Measurements from ENCODE around the gene APCS.

APCS gene

GRCh38 chr1:159598196-159598595, 10.6 kb downstream of the APCS start:
- DNase-seq (ENCODE audit: extremely low read depth, low read depth), result peak; percentile 11
- no peak overlapping the region for H3K4me3 ChIP-seq (replicated peaks; ENCODE audit: low read depth, low read length)
- TF ChIP-seq CTCF (IDR thresholded peaks at IDR 0.05; ENCODE audit: low read depth, low read length, missing control alignments), result no peak

DNA sequence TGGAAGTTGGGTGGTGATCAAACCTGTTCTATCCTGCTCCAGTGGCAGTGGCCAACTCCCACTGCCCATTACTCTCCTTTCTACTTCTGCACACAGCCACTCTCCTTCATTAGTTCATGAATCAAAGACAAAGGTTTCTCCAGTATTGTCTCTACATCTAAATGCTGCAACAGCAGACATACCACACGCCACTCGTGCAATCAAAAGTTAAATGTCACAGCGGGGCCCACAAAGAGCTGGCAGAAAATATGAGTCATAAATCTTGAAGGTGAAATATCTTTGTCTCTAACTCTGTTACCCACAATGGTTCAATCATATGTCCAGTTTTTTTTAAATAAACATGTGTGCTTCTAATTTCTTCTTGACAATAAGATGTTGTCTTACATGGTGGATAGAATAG, 13.3 kb downstream of the APCS start:
- DNase-seq (ENCODE audit: extremely low read depth, low read depth), result no peak
- TF ChIP-seq CTCF (IDR thresholded peaks at IDR 0.05; ENCODE audit: low read depth, low read length, missing control alignments), result no peak
- H3K4me3 ChIP-seq (replicated peaks; ENCODE audit: low read depth, low read length), result no peak overlapping the region

DNA sequence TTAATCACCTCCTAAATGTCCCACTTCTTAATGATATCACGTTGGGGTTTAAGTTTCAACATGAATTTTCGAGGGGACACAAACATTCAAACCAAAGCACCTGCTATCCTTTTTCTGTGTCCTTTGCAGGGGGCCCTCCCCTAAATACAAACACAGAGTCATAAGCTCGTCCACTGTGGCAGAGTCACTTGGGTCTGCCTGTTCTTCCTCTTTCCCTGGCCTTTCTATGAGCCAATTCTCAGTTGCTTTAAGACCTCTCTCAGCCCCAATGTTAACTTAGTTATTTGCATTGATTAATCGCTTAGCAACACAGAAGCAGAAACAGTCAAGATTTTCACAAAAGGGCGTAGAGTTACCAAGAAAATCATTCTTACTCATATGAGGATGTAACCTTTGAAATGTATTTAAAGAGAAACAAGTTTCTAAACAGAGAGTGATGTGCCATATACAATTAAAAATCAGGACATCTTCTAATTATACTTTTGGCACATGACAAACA, 14.9 kb downstream of the APCS start:
- no peak overlapping the region for H3K4me3 ChIP-seq (replicated peaks; ENCODE audit: low read depth, low read length)
- TF ChIP-seq CTCF (IDR thresholded peaks at IDR 0.05; ENCODE audit: low read depth, low read length, missing control alignments), result no peak
- DNase-seq (ENCODE audit: extremely low read depth, low read depth), result no peak

DNA sequence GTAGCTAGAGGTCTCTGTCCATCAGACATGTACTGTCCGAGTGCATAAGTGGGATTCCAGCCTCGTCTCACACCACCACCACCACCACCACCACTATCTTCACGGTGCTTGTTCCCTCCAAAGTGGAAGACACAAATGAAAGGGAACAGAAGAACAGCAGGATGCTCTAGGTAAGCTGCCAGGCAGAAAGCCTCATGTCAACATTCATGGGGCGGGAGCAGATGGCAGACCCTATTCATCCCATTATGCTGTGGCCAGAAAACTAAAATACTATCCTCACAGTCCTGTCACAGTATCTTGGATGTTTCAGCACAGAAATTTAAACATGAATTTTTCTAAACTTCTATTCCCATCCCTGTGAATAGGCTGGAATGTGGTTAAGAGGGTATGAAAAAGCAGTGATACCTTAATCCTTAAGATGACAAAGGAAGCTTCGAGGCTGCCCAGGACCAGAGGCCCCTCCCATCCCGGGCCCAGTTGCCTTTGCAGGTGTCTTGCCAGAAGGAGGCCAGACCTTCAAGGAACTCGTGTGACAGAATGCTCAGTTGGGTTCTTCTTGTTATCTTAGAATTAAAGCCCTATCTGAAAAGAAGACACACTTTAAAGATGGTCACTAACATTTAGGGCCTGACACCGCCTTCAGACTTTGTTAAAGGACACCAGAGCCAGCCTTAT, 24.7 kb downstream of the APCS start:
- H3K4me3 ChIP-seq (replicated peaks; ENCODE audit: low read depth, low read length), result no peak overlapping the region
- no peak for DNase-seq (ENCODE audit: extremely low read depth, low read depth)
- no peak for TF ChIP-seq CTCF (IDR thresholded peaks at IDR 0.05; ENCODE audit: low read depth, low read length, missing control alignments)

GRCh38 chr1:159632922-159633321, 45.3 kb downstream of the APCS start:
- H3K4me3 ChIP-seq (replicated peaks; ENCODE audit: low read depth, low read length), result no peak overlapping the region
- TF ChIP-seq CTCF (IDR thresholded peaks at IDR 0.05; ENCODE audit: low read depth, low read length, missing control alignments), result no peak
- no peak for DNase-seq (ENCODE audit: extremely low read depth, low read depth)
